ENCODE data around the gene GLYATL1B. TPM values are rescaled to one million over a fixed set of nuclear protein-coding genes. Genes with fewer than 3 reads are reported as not detected.
"Not testable (repeated sequence)": the region's sequence is repeated elsewhere in the genome, so short reads cannot be mapped to it uniquely, and the experiment has no call there.

GLYATL1B gene
- total RNA-seq, 4 donors from 2014 or later, result not detected

DNA sequence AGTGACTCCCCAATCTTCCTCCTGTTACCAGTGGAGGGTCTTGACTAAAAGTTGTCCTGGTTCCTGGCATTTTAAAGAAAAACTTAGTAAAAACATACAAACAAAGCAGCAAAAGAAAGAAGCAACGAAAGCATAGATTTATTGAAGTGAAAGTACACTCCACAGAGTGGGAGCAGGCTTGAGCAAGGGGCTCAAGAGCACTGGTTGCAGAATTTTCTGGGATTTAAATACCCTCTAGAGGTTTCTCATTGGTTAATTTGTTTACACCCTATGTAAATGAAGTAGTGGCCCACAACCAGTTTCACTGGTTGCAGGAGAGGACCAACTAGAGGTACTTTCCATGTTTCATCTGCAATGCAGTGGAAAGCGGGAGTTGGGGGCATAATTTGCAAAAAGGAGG is 31.7 kb downstream of the GLYATL1B start:
- H3K27ac ChIP-seq, result no peak overlapping the region
- no peaks in the 10 kb centered on the region for H3K36me3 ChIP-seq
- no peak for TF ChIP-seq POLR2A (IDR thresholded peaks at IDR 0.05)
- H3K27me3 ChIP-seq, result no peaks in the 10 kb centered on the region
- H3K4me3 ChIP-seq, result no peak overlapping the region
- H3K4me1 ChIP-seq, result no peaks in the 10 kb centered on the region
- DNase-seq, result no peak
- peaks cover 0 to 23% (median 5%) of the 10 kb centered on the region in 4 donors for H3K9me3 ChIP-seq

DNA sequence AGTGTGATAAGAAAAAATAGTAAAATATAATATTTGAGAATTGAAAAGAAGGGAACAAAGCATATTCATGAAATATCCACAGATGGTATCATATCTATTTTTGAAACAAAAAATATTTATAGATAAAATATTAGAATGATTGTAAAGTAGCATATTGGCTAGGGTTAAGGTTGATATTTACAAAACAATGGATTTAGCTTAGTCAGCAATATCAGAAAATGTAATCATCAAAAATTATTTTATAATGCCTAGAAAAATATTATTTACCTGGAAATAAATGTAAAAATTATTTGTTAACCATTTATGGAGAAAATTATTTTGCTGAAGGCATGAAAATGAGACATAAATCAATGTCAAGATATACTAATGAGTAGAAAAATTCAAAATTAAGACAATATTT is 33.7 kb downstream of the GLYATL1B start:
- no peaks in the 10 kb centered on the region for H3K27me3 ChIP-seq
- no peaks in the 10 kb centered on the region for H3K36me3 ChIP-seq
- no peak overlapping the region for H3K4me3 ChIP-seq
- H3K9me3 ChIP-seq, result peaks cover 0 to 23% (median 5%) of the 10 kb centered on the region in 4 donors
- H3K27ac ChIP-seq, result no peak overlapping the region
- no peaks in the 10 kb centered on the region for H3K4me1 ChIP-seq
- no peak for DNase-seq
- TF ChIP-seq, protein P1, sequence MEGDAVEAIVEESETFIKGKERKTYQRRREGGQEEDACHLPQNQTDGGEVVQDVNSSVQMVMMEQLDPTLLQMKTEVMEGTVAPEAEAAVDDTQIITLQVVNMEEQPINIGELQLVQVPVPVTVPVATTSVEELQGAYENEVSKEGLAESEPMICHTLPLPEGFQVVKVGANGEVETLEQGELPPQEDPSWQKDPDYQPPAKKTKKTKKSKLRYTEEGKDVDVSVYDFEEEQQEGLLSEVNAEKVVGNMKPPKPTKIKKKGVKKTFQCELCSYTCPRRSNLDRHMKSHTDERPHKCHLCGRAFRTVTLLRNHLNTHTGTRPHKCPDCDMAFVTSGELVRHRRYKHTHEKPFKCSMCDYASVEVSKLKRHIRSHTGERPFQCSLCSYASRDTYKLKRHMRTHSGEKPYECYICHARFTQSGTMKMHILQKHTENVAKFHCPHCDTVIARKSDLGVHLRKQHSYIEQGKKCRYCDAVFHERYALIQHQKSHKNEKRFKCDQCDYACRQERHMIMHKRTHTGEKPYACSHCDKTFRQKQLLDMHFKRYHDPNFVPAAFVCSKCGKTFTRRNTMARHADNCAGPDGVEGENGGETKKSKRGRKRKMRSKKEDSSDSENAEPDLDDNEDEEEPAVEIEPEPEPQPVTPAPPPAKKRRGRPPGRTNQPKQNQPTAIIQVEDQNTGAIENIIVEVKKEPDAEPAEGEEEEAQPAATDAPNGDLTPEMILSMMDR (IDR thresholded peaks at IDR 0.05), result no peak
- TF ChIP-seq POLR2A (IDR thresholded peaks at IDR 0.05), result no peak

DNA sequence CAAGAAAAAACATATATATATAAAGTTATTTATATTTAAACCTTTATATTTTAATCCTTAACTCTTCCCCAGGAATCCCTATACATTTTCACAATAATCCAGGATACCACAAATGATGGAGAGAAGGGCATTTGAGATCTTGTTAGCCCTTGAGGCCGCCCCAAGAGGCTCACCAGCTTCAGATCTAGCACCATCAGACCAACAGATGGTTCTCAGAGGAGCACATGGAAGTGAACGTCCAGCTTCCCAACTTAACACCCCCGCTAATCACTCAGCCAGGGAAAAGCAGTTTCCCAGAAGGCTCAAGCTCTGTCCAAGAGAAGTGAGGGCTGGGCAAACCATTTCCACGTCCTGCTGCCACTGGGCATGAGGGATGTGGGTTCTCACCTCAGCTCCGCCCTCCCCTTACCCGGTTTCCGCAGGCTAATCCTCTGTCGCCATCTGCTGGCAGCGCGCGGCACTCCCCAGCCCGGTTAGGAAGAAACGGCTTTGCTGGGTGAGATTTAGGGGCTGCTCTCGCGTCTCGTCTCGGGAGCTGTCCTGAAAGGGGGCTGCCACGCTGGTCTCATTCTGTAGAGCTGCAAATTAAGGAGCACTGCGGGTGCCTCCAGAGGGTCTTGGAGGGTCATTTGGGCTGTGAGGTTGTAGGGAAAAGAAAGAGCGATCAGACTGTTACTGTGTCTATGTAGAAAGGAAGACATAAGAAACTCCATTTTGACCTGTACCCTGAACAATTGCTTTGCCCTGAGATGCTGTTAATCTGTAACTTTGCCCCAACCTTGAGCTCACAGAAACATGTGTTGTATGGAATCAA is 49.7 kb downstream of the GLYATL1B start:
- peaks cover 0 to 9% (median 3%) of the 10 kb centered on the region in 4 donors for H3K9me3 ChIP-seq
- H3K4me3 ChIP-seq, result no peak overlapping the region
- no peaks in the 10 kb centered on the region for H3K4me1 ChIP-seq
- DNase-seq, result peak; percentile 87 to 94 (median 90)
- TF ChIP-seq POLR2A (IDR thresholded peaks at IDR 0.05), result no peak
- TF ChIP-seq, protein P1 (IDR thresholded peaks at IDR 0.05), result peak; percentile 82 to 99 (median 94)
- peaks cover 0 to 37% (median 0%) of the 10 kb centered on the region in 3 donors for H3K36me3 ChIP-seq
- peak overlapping the region in 1 of 4 donors; percentile 47 for H3K27ac ChIP-seq
- H3K27me3 ChIP-seq, result no peaks in the 10 kb centered on the region

DNA sequence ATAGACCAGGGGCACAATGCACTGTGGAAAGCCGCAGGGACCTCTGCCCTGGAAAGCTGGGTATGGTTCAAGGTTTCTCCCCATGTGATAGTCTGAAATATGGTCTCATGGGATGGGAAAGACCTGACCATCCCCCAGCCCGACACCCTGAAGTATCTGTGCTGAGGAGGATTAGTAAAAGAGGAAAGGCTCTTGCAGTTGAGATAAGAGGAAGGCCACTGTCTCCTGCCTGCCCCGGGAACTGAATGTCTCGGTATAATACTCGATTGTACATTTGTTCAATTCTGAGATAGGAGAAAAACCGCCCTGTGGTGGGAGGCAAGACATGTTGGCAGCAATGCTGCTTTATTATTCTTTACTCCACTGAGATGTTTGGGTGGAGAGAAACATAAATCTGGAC is 50.4 kb downstream of the GLYATL1B start:
- not testable (repeated sequence) for H3K27me3 ChIP-seq, H3K27ac ChIP-seq, H3K4me3 ChIP-seq, H3K9me3 ChIP-seq, DNase-seq, H3K4me1 ChIP-seq
- peaks cover 0 to 33% (median 0%) of the 10 kb centered on the region in 3 donors for H3K36me3 ChIP-seq

DNA sequence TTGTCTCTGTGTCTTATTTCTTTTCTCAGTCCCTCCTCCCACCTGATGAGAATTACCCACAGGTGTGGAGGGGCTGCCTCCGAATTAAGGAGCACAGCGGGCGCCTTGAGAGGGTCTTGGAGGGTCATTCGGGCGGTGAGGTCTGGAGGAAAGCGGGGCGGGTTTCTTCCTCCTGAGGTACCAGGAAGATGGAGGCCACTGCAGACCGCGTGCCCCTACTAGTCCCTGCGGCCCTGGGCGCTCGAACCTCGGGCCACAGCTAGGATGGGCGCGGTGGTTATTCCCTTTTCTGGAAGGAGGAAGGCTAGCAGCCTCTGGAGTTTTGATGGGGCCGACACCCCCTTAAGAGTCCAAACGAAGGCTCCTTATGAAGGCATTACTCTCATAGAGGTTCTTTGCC is 51.1 kb downstream of the GLYATL1B start:
- H3K27ac ChIP-seq, result no peak overlapping the region
- H3K27me3 ChIP-seq, result no peaks in the 10 kb centered on the region
- H3K36me3 ChIP-seq, result peaks cover 0 to 27% (median 0%) of the 10 kb centered on the region in 3 donors
- H3K4me1 ChIP-seq, result no peaks in the 10 kb centered on the region
- no peak for DNase-seq
- H3K9me3 ChIP-seq, result no peaks in the 10 kb centered on the region
- H3K4me3 ChIP-seq, result no peak overlapping the region
- TF ChIP-seq, protein P1 (IDR thresholded peaks at IDR 0.05), result no peak
- no peak for TF ChIP-seq POLR2A (IDR thresholded peaks at IDR 0.05)

DNA sequence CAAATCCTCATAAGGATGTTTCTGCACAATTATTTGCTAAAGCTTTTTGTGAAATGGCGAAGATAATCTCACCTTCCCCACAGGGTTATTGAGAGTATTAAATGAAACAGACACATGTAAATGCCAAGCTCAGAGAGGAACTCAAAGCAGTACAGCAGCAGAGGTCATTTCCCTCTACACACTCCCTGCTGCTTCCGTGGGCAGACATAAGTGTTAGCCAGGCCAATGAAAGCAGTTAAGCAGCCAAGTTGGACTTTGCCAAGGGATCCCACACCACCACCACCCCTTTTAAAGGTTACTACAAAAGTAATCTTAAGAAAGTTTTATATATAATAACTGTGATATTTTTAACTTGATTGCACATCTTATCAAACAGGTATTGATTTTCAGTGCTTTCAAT is 52.5 kb downstream of the GLYATL1B start:
- peaks cover 0 to 12% (median 0%) of the 10 kb centered on the region in 3 donors for H3K36me3 ChIP-seq
- no peak for DNase-seq
- TF ChIP-seq, protein P1 (IDR thresholded peaks at IDR 0.05), result no peak
- no peak for TF ChIP-seq POLR2A (IDR thresholded peaks at IDR 0.05)
- peaks cover 0 to 2% (median 1%) of the 10 kb centered on the region in 4 donors for H3K4me1 ChIP-seq
- H3K27me3 ChIP-seq, result no peaks in the 10 kb centered on the region
- no peaks in the 10 kb centered on the region for H3K9me3 ChIP-seq
- no peak overlapping the region for H3K4me3 ChIP-seq
- no peak overlapping the region for H3K27ac ChIP-seq

Measured in Peyer's patch (tissue), 4 donors.